Measurements from ENCODE around the gene MGAT4A. TPM values are rescaled to one million over a fixed set of nuclear protein-coding genes. Genes with fewer than 3 reads are reported as not detected.

Gene MGAT4A
- total and polyA plus RNA-seq, 2 of the 13 experiments (the other 11 are each of a cell fraction or from before 2014, with no cell fraction given): 47.2 to 90.9 TPM

GRCh38 chr2:98726735-98727368, 4.1 kb downstream of the MGAT4A start:
- WGBS (ENCODE audit: low lambda C conversion rate): 73% methylated on average over 2 of the region's 2 CpGs
- BruUV-seq (replicated peaks): no TSS peak
- in situ Hi-C loops (cut with HindIII; ENCODE audit: extremely low pct_ligation_motif_present, low pct_unique_long_range_greater_than_20kb): no loop called here
- peaks cover 7 to 40% of the 10 kb centered on the region in 2 experiments; a peak in 4 of 5 replicates for H3K36me3 ChIP-seq (replicated peaks in 1 of 2; ENCODE audit: control insufficient read depth in 1 of 2, insufficient read depth in 2 of 2, low read length in 2 of 2)
- no peak overlapping the region for H2AFZ ChIP-seq (ENCODE audit: low read length)
- H3K9me3 ChIP-seq (ENCODE audit: low read length): no peaks in the 10 kb centered on the region
- intact Hi-C loops (cut with micrococcal nuclease; ENCODE audit: unreplicated experiment): loop anchor here (5.0 kb wide), 1 partner anchor 35 kb away; no protein-coding TSS in a partner anchor
- no peaks in the 10 kb centered on the region for H4K20me1 ChIP-seq (ENCODE audit: insufficient read depth, low read length)
- peak overlapping the region; percentile 79 for H3K27ac ChIP-seq (ENCODE audit: extremely low read length, insufficient read depth, low read length)
- H3K9ac ChIP-seq (ENCODE audit: insufficient read depth, low read depth, low read length): no peak overlapping the region
- ChIA-PET CTCF (ENCODE audit: low intra/inter-chr PET ratio, low total read pairs) (no interaction called here), POLR2A (interaction anchor here (2.4 to 2.9 kb wide), 2 partner anchors 25 to 69 kb away, joined by 19 read pairs; no protein-coding TSS in a partner anchor)
- H3K27me3 ChIP-seq (ENCODE audit: control insufficient read depth in 1 of 2, insufficient read depth in 2 of 2, low read length in 2 of 2): no peaks in the 10 kb centered on the region; a peak in 1 of 5 replicates
- no peak for DNase-seq (ENCODE audit: low spot score)
- TF ChIP-seq ZMAT3 (CRISPR knock-in tag; conservative IDR thresholded peaks at IDR 0.05) (no peak), SOX6 (IDR thresholded peaks at IDR 0.05) (no peak), SOX6 (CRISPR knock-in tag; IDR thresholded peaks at IDR 0.05) (0 out of 2 replicates have a peak, but pooled peaks have one; percentile 2), SAP130 (CRISPR knock-in tag; IDR thresholded peaks at IDR 0.05; ENCODE audit: low read depth) (0 out of 2 replicates have a peak, but pooled peaks have one; percentile 4), CEBPB (IDR thresholded peaks at IDR 0.05; ENCODE audit: borderline replicate concordance, low read depth, low read length) (peak; percentile 79), ZNF274 (CRISPR knock-in tag; IDR thresholded peaks at IDR 0.05) (no peak)
- no peak for FAIRE-seq
- peak overlapping the region; percentile 82 for H3K4me2 ChIP-seq (ENCODE audit: low read depth, low read length)
- H3K79me2 ChIP-seq (ENCODE audit: insufficient read depth, low read length): peaks cover 93% of the 10 kb centered on the region
- no peak overlapping the region for H3K4me3 ChIP-seq (replicated peaks in 1 of 3; ENCODE audit: insufficient read depth in 1 of 3, low read depth in 2 of 3, low read length in 3 of 3)
- peaks cover 68% of the 10 kb centered on the region for H3K4me1 ChIP-seq (ENCODE audit: insufficient read depth, low read length)
- no peak for ATAC-seq

DNA sequence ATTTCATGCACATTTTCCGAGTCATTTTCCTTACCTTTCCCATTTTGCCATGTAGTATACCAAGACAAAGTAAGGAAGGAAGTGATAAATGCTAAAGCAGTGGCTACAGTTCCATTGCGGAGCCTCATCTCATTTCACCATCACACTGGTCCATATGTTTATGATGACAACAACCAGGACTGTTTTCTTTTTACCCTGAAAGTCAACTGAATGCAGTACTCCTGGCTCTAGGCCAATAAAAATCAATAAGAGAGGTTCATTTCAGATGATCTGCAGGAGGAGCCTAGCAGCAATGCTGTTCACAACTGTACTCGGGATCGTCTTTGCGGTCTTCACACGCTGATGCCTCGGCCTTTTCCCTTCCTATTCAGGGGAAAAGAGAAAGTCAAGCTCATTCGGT, 4.7 kb downstream of the MGAT4A start:
- BruUV-seq (replicated peaks): no TSS peak
- ChIA-PET POLR2A (interaction anchor here (2.4 to 2.9 kb wide), 2 partner anchors 24 to 70 kb away, joined by 19 read pairs; no protein-coding TSS in a partner anchor), CTCF (ENCODE audit: low intra/inter-chr PET ratio, low total read pairs) (no interaction called here)
- Histone ChIP-seq H3K4me1 (ENCODE audit: insufficient read depth, low read length) (peaks cover 71% of the 10 kb centered on the region), H3K27ac (ENCODE audit: extremely low read length, insufficient read depth, low read length) (no peak overlapping the region), H3K4me2 (ENCODE audit: low read depth, low read length) (peak overlapping the region; percentile 82; the same call in 1 of the 2 replicates), H4K20me1 (ENCODE audit: insufficient read depth, low read length) (no peaks in the 10 kb centered on the region), H3K4me3 (replicated peaks in 1 of 3; ENCODE audit: insufficient read depth in 1 of 3, low read depth in 2 of 3, low read length in 3 of 3) (no peak overlapping the region), H3K9me3 (ENCODE audit: low read length) (no peaks in the 10 kb centered on the region), H3K36me3 (replicated peaks in 1 of 2; ENCODE audit: control insufficient read depth in 1 of 2, insufficient read depth in 2 of 2, low read length in 2 of 2) (peaks cover 7 to 42% of the 10 kb centered on the region in 2 experiments; a peak in 4 of 5 replicates), H3K9ac (ENCODE audit: insufficient read depth, low read depth, low read length) (no peak overlapping the region), H2AFZ (ENCODE audit: low read length) (no peak overlapping the region), H3K79me2 (ENCODE audit: insufficient read depth, low read length) (peaks cover 93% of the 10 kb centered on the region), H3K27me3 (ENCODE audit: control insufficient read depth in 1 of 2, insufficient read depth in 2 of 2, low read length in 2 of 2) (no peaks in the 10 kb centered on the region; a peak in 1 of 5 replicates)
- FAIRE-seq: no peak
- 96% methylated on average over 8 of the region's 8 CpGs for WGBS (ENCODE audit: low lambda C conversion rate)
- in situ Hi-C loops (cut with HindIII; ENCODE audit: extremely low pct_ligation_motif_present, low pct_unique_long_range_greater_than_20kb): no loop called here
- DNase-seq (ENCODE audit: low spot score): no peak
- intact Hi-C loops (cut with micrococcal nuclease; ENCODE audit: unreplicated experiment): loop anchor here (5.0 kb wide), 1 partner anchor 34 kb away; no protein-coding TSS in a partner anchor
- ATAC-seq: no peak
- no peak for TF ChIP-seq SRSF4 (IDR thresholded peaks at IDR 0.05; ENCODE audit: low read depth, low read length, poor library complexity, severe bottlenecking)
- TF ChIP-seq RBM22 (optimal IDR thresholded peaks at IDR 0.05; ENCODE audit: low read length): peak; percentile 44
- TF ChIP-seq, protein P1, sequence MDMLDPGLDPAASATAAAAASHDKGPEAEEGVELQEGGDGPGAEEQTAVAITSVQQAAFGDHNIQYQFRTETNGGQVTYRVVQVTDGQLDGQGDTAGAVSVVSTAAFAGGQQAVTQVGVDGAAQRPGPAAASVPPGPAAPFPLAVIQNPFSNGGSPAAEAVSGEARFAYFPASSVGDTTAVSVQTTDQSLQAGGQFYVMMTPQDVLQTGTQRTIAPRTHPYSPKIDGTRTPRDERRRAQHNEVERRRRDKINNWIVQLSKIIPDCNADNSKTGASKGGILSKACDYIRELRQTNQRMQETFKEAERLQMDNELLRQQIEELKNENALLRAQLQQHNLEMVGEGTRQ (IDR thresholded peaks at IDR 0.05; ENCODE audit: low read depth, low read length): no peak
- TF ChIP-seq, protein P1 (CRISPR knock-in tag; IDR thresholded peaks at IDR 0.05; ENCODE audit: borderline replicate concordance): no peak
- TF ChIP-seq GRHL1 (CRISPR knock-in tag; conservative IDR thresholded peaks at IDR 0.05): no peak
- TF ChIP-seq ZNF639 (CRISPR knock-in tag; conservative IDR thresholded peaks at IDR 0.05): no peak
- TF ChIP-seq ZNF451 (CRISPR knock-in tag; IDR thresholded peaks at IDR 0.05): no peak
